Measurements from ENCODE around the gene MAPK1.
"Not testable (repeated sequence)": the region's sequence is repeated elsewhere in the genome, so short reads cannot be mapped to it uniquely, and the experiment has no call there.

Gene MAPK1

GRCh38 chr22:21817497-21817853 lies 50.0 kb downstream of the MAPK1 start:
- DNase-seq = not testable (repeated sequence)

DNA sequence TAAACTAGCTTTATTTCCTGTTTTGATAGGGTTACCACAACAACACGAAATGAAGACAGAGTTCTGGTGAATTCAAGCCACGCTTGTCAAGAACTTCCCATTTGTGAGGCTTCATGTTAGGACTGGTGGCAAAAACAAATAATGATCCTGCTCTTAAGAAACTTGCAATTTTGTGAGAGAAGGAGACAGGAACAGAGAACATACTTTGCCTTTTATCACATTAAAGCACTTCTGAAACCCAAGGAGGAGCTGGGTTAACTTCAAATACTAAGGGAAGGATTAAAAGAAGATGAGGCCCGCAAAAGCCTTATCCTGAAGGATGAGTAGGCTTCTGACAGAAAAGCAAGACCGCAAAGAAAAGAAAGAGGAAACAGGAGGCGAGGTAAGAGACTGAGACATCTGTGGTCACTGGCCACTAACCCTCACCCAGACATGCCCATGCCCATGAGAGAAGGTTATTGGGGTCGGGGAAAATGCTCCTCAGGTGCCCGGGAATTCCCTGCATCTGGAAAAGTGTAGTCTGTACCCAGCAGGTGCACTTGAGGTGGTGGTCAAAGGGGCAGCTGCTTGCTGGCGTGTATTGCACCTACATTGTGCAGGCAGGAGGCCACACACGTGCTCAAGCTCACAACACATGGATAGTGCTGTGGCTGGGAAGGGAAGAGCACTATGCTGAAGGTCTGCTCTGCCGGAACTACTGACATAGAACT lies 50.5 kb downstream of the MAPK1 start:
- DNase-seq = no peak

- DNase-seq = no peak
These were observed 51.0 kb downstream of the MAPK1 start for GRCh38 chr22:21816472-21816786.

DNA sequence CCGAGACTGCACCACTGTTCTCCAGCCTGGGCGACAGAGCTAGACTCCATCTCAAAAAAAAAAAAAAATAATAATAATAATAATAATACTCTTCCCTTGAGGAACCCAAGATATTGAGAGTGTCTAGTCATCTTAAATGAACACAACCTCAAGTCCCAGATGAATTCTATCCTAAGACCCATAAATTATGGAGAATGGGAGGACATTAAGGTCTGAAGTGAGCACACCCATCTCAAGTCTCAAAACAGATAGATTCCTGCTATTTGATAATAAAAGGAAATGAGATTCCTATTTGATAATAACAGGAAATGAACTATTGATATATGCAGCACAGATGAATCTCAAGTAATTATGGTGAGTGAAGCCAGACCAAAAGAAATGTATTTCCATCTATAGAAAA lies 51.5 kb downstream of the MAPK1 start:
- DNase-seq = no peak

DNA sequence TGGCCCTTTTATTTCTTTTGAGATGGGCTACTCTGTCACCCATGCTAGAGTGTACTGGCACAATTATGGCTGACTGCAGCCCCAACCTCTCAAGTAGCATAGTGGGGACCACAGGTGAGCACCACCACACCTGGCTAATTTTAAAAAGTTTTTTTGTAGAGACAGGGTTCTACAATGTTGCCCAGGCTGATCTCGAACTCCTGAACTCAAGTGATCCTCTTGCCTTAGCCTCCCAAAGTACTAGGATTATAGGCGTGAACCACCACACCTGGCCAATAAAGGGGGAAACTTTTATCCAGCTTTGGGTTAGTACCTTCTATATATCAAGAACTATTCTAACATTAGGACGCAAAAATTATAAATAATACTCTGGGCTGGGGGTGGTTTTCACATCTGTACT lies 52.1 kb downstream of the MAPK1 start:
- no peak for DNase-seq

DNA sequence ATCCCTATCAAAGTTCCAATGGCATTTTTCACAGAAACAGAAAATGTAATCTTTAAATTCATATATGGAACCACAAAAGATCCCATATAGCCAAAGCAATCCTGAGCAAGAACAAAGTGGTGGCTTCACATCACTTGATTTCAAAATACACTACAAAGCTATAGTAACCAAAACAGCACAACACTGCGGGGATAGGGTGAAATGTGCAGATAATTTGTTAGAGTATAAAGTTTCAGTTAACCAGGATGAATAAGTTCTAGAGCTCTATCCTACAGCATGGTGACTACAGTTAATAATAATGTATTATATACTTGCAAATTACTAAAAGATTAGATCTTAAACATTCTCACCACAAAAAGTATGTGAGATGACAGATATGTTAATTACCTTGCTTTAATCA lies 55.5 kb downstream of the MAPK1 start:
- DNase-seq = no peak

- no peak for DNase-seq
These were observed 59.6 kb downstream of the MAPK1 start for GRCh38 chr22:21807544-21808529.

DNA sequence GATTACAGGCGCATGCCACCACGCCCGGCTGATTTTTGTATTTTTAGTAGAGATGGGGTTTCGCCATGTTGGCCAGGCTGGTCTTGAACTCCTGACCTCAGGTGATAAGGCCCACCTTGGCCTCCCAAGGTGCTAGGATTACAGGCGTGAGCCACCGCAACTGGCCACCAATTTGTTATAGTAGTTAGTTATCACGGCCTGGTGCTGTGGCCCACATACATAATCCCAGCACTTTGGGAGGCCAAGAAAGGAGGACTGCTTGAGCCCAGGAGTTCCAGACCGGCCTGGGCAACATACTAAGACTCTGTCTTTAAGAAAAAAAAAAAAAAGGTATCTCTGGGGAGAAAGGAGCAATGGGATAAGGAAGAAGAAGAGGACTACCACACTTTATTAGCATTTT lies 62.1 kb downstream of the MAPK1 start:
- not testable (repeated sequence) for DNase-seq

DNA sequence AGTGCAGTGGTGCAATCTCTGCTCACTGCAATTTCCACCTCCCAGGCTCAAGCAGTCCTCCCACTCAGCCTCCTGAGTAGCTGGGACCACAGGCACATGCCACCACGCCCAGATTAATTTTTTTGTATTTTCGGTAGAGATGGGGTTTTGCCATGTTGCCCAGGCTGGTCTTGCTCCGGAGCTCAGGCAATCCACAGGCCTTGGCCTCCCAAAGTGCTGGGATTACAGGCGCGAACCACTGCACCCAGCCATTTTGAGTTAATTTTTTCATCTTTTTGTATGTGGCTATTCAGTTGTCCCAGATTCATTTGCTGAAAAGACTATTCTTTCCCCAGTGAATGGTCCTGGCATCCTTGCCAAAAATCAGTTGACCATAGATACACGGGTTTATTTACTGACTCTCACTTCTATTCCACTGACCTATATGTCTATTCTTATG lies 63.6 kb downstream of the MAPK1 start:
- DNase-seq = no peak

DNA sequence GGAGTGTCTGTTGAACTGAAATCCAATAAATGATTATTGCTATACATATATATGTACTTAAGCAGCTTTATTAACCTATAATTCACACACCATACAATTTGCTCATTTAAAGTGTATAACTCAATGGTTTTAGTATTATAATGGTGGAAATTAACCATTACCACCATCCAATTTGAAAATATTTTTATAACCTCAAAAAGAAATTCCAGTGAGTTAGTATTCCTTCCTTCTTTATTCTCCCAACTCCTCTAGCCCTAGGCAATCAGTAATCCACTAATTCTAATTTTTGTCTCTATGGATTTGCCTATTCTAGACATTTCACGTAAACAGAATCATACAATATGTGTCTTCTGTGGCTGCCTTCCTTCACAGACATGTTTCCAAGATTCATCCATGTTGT lies 64.8 kb downstream of the MAPK1 start:
- DNase-seq = no peak

DNA sequence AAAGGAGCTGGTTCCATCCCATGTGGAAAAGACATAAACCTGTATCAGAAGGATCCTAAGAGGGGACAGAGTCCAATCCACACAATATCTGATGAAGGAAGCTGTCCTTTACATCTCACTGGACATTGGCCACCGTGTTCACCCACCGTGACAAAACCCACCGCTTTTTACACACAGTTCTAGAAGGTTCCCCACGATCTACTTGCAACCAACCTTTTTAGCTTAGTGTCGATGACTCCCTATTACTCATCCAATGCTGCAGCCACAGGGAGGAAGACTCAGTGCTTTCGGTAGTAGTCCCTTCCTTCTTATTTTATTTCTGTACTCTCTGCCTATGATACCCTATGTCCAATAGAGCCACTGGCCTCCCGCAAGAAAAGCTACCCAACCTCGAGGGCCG lies 65.4 kb downstream of the MAPK1 start:
- no peak for DNase-seq

DNA sequence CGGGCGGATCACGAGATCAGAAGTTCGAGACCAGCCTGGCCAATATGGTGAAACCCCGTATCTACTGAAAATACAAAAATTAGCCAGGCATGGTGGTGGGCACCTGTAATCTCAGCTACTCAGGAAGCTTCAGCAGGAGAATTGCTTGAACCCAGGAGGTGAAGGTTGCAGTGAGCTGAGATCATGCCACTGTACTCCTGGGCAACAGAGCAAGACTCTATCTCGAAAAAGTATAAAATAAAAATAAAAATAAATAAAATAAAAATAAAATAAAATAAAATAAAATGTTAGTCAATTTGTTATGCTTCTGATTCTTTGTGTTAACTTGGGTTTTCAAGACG lies 66.2 kb downstream of the MAPK1 start:
- not testable (repeated sequence) for DNase-seq

DNA sequence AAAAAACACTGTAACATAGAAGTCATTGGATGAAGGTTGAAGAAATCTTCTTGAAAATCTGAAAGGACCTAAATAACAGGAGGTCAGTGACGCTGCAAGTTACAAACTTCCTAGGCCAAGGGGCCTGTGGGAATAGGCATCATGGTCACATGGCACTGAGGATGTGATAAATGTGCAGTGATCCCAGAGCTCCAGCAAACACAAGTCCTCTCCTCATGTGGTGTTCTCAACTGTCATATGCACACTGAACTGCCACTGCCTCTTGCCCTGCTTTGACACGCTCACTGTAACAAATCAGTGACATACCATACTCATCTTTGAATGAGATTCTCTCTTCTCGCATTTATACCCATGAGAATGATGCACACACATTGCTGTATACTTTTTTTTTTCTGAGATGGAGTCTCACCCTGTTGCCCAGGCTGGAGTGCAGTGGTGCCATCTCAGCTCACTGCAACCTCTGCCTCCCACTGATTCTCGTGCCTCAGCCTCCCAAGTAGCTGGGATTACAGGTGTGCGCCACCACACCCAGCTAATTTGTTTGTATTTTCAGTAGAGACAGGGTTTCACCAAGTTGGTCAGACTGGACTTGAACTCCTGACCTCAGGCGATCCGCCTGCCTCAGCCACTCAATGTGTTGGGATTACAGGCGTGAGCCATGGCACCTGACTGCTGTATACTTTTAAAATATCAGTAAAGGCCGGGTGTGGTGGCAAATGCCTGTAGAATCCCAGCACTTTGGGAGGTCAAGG lies 66.7 kb downstream of the MAPK1 start:
- no peak for DNase-seq

DNA sequence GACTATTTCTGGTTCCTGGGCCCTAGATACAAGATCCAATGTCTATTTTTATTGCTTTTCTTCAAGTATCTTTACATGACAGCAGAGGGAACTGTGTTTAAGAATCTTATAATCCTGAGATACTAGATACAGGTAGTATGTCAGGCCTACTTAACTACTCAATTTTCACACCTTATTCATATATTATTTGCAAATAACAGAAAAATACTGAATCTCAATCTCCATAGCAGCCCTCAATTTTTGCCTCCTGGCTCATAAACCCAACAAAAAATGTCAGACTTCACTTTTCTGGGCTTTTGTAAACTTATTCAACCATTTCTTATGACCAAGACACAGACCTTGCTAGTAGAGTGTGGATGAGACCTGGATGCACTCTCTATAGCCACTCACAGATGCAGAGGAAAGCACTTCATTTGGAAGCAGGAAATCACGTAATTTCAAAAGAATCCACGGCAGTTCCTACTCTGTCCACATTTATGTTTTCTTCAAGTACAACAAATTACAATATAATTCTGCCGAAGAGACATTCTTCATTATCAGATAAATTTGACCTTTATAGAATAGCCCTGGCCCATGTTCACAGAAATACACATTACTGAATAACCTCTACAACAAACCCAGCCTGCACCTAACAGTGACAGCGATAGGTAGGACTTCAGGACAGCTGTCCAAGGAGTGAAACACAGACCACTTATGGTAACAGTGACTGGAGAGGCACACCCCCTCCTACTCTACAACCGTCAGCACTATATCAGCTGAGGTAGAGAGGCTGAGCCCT lies 69.8 kb downstream of the MAPK1 start:
- DNase-seq = no peak

- no peak for DNase-seq
These were observed 70.6 kb downstream of the MAPK1 start for GRCh38 chr22:21796863-21797262.

- DNase-seq = no peak
These were observed 71.2 kb downstream of the MAPK1 start for GRCh38 chr22:21796231-21796630.

GRCh38 chr22:21793716-21794115 lies 73.7 kb downstream of the MAPK1 start:
- not testable (repeated sequence) for DNase-seq

GRCh38 chr22:21791635-21792625 lies 75.5 kb downstream of the MAPK1 start:
- DNase-seq = no peak

GRCh38 chr22:21790849-21791610 lies 76.4 kb downstream of the MAPK1 start:
- not testable (repeated sequence) for DNase-seq

DNA sequence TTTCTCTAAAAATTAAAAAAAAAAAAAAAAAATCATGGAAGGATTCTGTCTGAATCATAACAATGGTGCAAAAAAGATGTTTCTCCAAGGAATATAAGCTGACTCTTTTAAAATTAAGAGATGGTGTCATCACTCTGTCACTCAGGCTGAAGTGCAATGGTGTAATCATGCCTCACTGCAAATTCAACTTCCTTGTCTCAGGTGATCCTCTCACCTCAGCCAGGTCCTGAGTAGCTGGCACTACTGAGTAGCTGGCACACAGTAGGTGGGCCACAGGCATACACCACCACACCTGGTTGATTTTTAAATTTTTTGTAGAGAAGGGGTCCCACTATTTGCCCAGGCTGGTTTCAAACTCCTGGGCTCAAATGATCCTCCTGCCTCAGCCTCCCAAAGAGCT lies 77.1 kb downstream of the MAPK1 start:
- no peak for DNase-seq

DNA sequence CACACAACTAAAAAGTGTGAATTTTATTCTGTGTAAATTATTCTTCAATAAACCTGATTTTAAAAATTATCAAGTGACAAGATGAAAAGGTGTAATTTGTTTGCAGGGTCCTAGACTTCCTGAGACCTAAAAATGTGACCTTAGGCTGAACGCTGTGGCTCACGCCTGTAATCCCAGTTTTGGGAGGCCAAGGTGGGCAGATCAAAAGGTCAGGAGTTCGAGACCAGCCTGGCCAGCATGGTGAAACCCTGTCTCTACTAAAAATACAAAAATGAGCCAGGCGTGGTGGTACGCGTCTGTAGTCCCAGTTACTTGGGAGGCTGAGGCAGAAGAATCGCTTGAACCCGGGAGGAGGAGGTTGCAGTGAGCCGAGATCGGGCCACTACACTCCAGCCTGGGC lies 79.9 kb downstream of the MAPK1 start:
- not testable (repeated sequence) for DNase-seq
